ENCODE data around the gene TMEM200A. TPM values are rescaled to one million over a fixed set of nuclear protein-coding genes. Genes with fewer than 3 reads are reported as not detected.

Gene TMEM200A
- 12.9 and 13.9 TPM in 2 replicates for total RNA-seq (2021; fragmentation: NEBNext Ultra II Directional; extraction: Animal tissue kit (Norgen Biotek cat#: 25700))
- 3.8 and 6.2 TPM in 2 replicates for polyA plus RNA-seq (2011; rRNA removed)
- polyA plus RNA-seq (2011; cell fraction: cytosol; rRNA removed), result 5.4 TPM
- polyA plus RNA-seq (2011; cell fraction: nucleus; rRNA removed), result 3.7 TPM
- 8.2 to 11.3 TPM (median 9.6 TPM) in 4 replicates for polyA plus RNA-seq (2012, experiment 1 of 2)
- polyA plus RNA-seq (2012, experiment 2 of 2), result 1.9 TPM
- 14.7 TPM for polyA plus RNA-seq (2013, experiment 1 of 2)
- polyA plus RNA-seq (2013, experiment 2 of 2), result 17.1 TPM
- 8.6 and 10.5 TPM in 2 replicates for polyA minus RNA-seq (2011; rRNA and poly(A)+ RNA removed)
- 5.9 TPM for polyA minus RNA-seq (2011; cell fraction: cytosol; rRNA and poly(A)+ RNA removed)
- polyA minus RNA-seq (2011; cell fraction: nucleus; rRNA and poly(A)+ RNA removed), result 7.9 TPM
- long read RNA-seq, experiment 1, partial matches to known transcripts, result 0 of 16 reads
- long read RNA-seq, experiment 1, other reads (novel, unspliced or antisense), result 9 of 16 reads
- long read RNA-seq, experiment 2, partial matches to known transcripts, result 0 of 2 reads
- long read RNA-seq, experiment 2, other reads (novel, unspliced or antisense), result 1 of 2 reads

DNA sequence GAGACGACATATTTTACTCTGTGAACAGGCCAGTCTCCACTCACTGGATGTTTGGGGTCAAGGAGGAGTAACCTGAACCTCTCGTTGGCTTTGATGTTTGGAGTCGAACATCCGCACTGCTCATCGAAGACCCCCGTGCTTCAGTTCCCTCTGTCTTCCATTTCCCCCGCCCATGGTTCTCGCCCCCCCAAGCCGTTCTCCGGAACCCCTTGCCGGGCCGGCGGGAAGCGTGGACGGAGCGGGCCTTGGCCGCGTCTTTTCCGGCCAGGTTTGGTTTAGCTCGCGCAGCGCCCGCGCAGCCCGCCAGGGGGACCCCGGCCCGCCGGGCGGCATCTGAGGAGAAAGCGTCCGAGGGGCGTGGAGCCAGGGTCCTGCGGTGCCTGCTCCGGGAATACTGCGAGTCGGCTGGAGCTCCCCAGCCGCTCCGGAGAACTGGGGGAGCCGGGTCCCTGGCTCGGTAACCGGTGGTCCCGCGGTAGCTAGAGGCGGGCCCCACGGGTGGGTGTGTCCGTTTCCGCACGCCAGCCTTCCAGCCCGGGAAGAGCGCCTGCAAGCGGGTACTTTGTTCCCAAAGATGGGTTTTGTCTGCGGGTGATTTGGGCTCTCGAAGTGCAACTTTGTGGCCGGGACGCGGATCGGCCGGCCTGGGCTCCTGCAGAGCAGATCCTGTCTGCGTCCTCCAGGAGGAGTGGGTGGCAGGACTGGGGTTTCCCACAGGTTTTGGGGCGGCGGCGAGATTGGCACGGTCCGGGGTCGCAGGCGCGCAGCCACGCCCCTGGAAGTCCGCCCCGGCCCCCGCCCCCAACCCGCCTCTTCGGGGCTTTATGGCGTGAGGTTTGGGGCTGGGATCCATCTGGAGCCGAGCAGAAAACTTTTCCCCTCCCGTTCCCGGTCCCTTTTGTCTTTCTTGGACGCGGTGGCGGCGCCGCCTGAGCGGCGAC lies at the start of gene TMEM200A:
TSS of gene TMEM200A (plus strand) at position 852 of the 941 bp plus-strand sequence. CDS start 74,406 bp downstream, outside the sequence.
- no peak within 1 kb of the TSS for H3K27ac ChIP-seq (ENCODE audit: low read depth, low read length)
- H3K79me2 ChIP-seq (ENCODE audit: control insufficient read depth in 1 of 2, insufficient read depth in 2 of 2, low read length in 2 of 2), result peaks cover 0 to 26% of the 10 kb centered on the region in 2 experiments; a peak in 2 of 4 replicates
- H3K14ac ChIP-seq (ENCODE audit: insufficient read length), result no peak within 1 kb of the TSS
- no peaks in the 10 kb centered on the region for H3K27me3 ChIP-seq (replicated peaks in 1 of 4; ENCODE audit: control insufficient read depth in 3 of 4, extremely low read depth in 1 of 4, insufficient read depth in 3 of 4, low read length in 3 of 4)
- peaks cover 2 to 5% of the 10 kb centered on the region in 2 experiments for H4K20me1 ChIP-seq (replicated peaks in 1 of 2; ENCODE audit: control insufficient read depth in 1 of 2, insufficient read depth in 2 of 2, low read length in 2 of 2)
- H3K36me3 ChIP-seq (ENCODE audit: control insufficient read depth in 2 of 4, insufficient read depth in 4 of 4, low read length in 3 of 4), result no peaks in the 10 kb centered on the region
- no peak within 1 kb of the TSS for H2BK120ac ChIP-seq (replicated peaks; ENCODE audit: low read depth, low read length)
- peak within 1 kb of the TSS; percentile 91 for H2AFZ ChIP-seq (ENCODE audit: low read length)
- no peak within 1 kb of the TSS for H3K56ac ChIP-seq (replicated peaks; ENCODE audit: insufficient read length, low read depth, low read length)
- ChIA-PET POLR2A (ENCODE audit: partially characterized antibody) (interaction anchor here (0.7 kb wide), 1 partner anchor 1198 kb away, joined by 3 read pairs; no protein-coding TSS in a partner anchor), CTCF (ENCODE audit: partially characterized antibody) (interaction anchor here (0.5 to 1.4 kb wide), 17 partner anchors 9 to 398 kb away, joined by 3 to 5 read pairs (median 3); no protein-coding TSS in a partner anchor)
- H3K4me2 ChIP-seq (ENCODE audit: insufficient read depth in 1 of 2, low read depth in 2 of 2, low read length in 2 of 2), result peak within 1 kb of the TSS; percentile 73 to 83
- H2BK15ac ChIP-seq (ENCODE audit: low read length), result no peak within 1 kb of the TSS; the same call in 1 of the 2 replicates
- FAIRE-seq (no peak), DNase-seq (ENCODE audit: low read depth in 1 of 2, low spot score in 2 of 2) (peak; percentile 39 to 96)
- no peak within 1 kb of the TSS for H3K4ac ChIP-seq (replicated peaks; ENCODE audit: insufficient read length, low read depth, low read length)
- H2BK5ac ChIP-seq (ENCODE audit: low read depth, low read length), result peak within 1 kb of the TSS; percentile 27; the same call in 1 of the 2 replicates
- H4K91ac ChIP-seq (replicated peaks; ENCODE audit: insufficient read length, low read length), result peak within 1 kb of the TSS; percentile 18
- H3K18ac ChIP-seq (ENCODE audit: extremely low read depth, low read length), result peak within 1 kb of the TSS; percentile 33; the same call in 1 of the 2 replicates
- no peaks in the 10 kb centered on the region for H3K79me1 ChIP-seq (ENCODE audit: low read depth, low read length)
- no peak within 1 kb of the TSS for H2BK20ac ChIP-seq (ENCODE audit: low read length)
- H3K9me3 ChIP-seq (ENCODE audit: insufficient read depth in 2 of 2, low read depth in 1 of 2, low read length in 1 of 2), result no peaks in the 10 kb centered on the region
- peak within 1 kb of the TSS; percentile 72 to 77 (median 76) for H3K4me3 ChIP-seq (ENCODE audit: extremely low read depth in 1 of 4, insufficient read depth in 2 of 4, low read depth in 3 of 4, low read length in 4 of 4)
- H4K8ac ChIP-seq (ENCODE audit: extremely low read depth, insufficient read depth, low read length), result peak within 1 kb of the TSS; percentile 88
- no peak within 1 kb of the TSS for H2AK5ac ChIP-seq (ENCODE audit: low read depth, low read length)
- peaks cover 5% of the 10 kb centered on the region for H3K23me2 ChIP-seq (ENCODE audit: low read depth, low read length)
- H3K4me1 ChIP-seq (replicated peaks in 1 of 4; ENCODE audit: control insufficient read depth in 3 of 4, insufficient read depth in 4 of 4, low read length in 3 of 4), result no peaks in the 10 kb centered on the region; a peak in 1 of 7 replicates
- H2BK12ac ChIP-seq (ENCODE audit: low read depth, low read length), result 0 out of 2 replicates have a peak within 1 kb of the TSS, but pooled peaks have one; percentile 12
- no peak within 1 kb of the TSS for H3K23ac ChIP-seq (ENCODE audit: insufficient read length)
- 2% methylated on average over 41 of the region's 84 CpGs; no CpG with 5 or more reads in 1 of the 2 experiments for WGBS, 2 experiments (ENCODE audit: extremely low coverage in 1 of 2, insufficient coverage in 1 of 2, insufficient read length in 1 of 2, insufficient replicate concordance in 2 of 2, low coverage in 1 of 2, low lambda C conversion rate in 2 of 2, missing lambda C conversion rate in 1 of 2)
- peak within 1 kb of the TSS; percentile 57 to 73 (median 69) for H3K9ac ChIP-seq (replicated peaks in 1 of 4; ENCODE audit: extremely low read depth in 1 of 4, low read depth in 3 of 4, low read length in 3 of 4)
- H4K5ac ChIP-seq (ENCODE audit: insufficient read length, low read depth, low read length), result peak within 1 kb of the TSS; percentile 36
- TF ChIP-seq TAF1 (IDR thresholded peaks at IDR 0.05; ENCODE audit: low read depth, low read length) (peak; percentile 53), CREB1 (IDR thresholded peaks at IDR 0.05) (no peak), KDM5A (IDR thresholded peaks at IDR 0.05; ENCODE audit: low read length) (no peak), CTCF (IDR thresholded peaks at IDR 0.05; ENCODE audit: control extremely low read depth in 1 of 3, insufficient read depth in 1 of 3, low read depth in 1 of 3, low read length in 3 of 3) (peak; percentile 73 to 80 (median 75)), SAP30 (IDR thresholded peaks at IDR 0.05; ENCODE audit: insufficient read depth, insufficient replicate concordance, low read length) (no peak)
